ENCODE results near the gene BAK1.
"Not testable (repeated sequence)": the region's sequence is repeated elsewhere in the genome, so short reads cannot be mapped to it uniquely, and the experiment has no call there.

Gene BAK1

DNA sequence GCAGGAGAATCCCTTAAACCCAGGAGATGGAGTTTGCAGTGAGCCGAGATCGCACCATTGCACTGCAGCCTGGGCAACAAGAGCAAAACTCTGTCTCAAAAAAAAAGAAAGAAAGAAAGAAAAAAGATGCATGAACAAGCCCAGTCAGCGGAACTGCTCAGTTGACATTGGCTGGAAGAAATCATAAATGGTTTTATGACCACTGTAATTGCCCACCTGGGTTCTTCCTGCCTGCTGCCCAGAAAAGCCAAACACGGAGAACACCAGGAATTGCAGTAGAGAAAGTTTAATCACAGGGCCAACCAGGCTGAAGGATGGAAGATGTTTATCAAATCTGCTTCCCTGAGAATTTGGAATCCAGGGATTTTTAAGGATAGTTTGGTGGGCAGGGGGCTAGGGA is 22.7 kb downstream of the BAK1 start:
- peaks cover 0 to 5% (median 3%) of the 10 kb centered on the region in 5 experiments for H3K9me3 ChIP-seq (ENCODE audit: control extremely low read depth in 1 of 5, control insufficient read depth in 4 of 5, insufficient read depth in 2 of 5, low read depth in 1 of 5, low read length in 4 of 5)
- no peak for DNase-seq
- no peaks in the 10 kb centered on the region for H3K4me1 ChIP-seq (ENCODE audit: control extremely low read depth in 1 of 4, control insufficient read depth in 4 of 4, insufficient read depth in 4 of 4, low read length in 3 of 4)
- H3K4me3 ChIP-seq (ENCODE audit: control insufficient read depth in 1 of 7, extremely low read depth in 1 of 7, insufficient read depth in 4 of 7, low read depth in 2 of 7, low read length in 6 of 7), result no peak overlapping the region
- H3K27ac ChIP-seq (ENCODE audit: insufficient read depth in 1 of 2, low read depth in 1 of 2, low read length in 2 of 2, poor library complexity in 1 of 2, severe bottlenecking in 2 of 2), result no peak overlapping the region
- no peaks in the 10 kb centered on the region for H3K27me3 ChIP-seq (replicated peaks in 2 of 5; ENCODE audit: control insufficient read depth in 4 of 5, insufficient read depth in 5 of 5, low read length in 4 of 5)
- H3K36me3 ChIP-seq (ENCODE audit: control insufficient read depth in 4 of 4, insufficient read depth in 4 of 4, low read length in 3 of 4), result no peaks in the 10 kb centered on the region
- WGBS (ENCODE audit: insufficient coverage), result 100% methylated on average over 4 of the region's 4 CpGs
- ChIA-PET POLR2A (no interaction called here), CTCF (interaction anchor here (0.7 kb wide), 1 partner anchor 228 kb away, joined by 4 read pairs; a partner anchor contains a TSS)

GRCh38 chr6:33552883-33553282 is 27.2 kb downstream of the BAK1 start:
- H3K4me3 ChIP-seq (ENCODE audit: control insufficient read depth in 1 of 7, extremely low read depth in 1 of 7, insufficient read depth in 4 of 7, low read depth in 2 of 7, low read length in 6 of 7); H3K4me1 ChIP-seq (ENCODE audit: control extremely low read depth in 1 of 4, control insufficient read depth in 4 of 4, insufficient read depth in 4 of 4, low read length in 3 of 4); H3K27ac ChIP-seq (ENCODE audit: insufficient read depth in 1 of 2, low read depth in 1 of 2, low read length in 2 of 2, poor library complexity in 1 of 2, severe bottlenecking in 2 of 2); H3K27me3 ChIP-seq (replicated peaks in 2 of 5; ENCODE audit: control insufficient read depth in 4 of 5, insufficient read depth in 5 of 5, low read length in 4 of 5); POLR2A ChIA-PET; DNase-seq; H3K9me3 ChIP-seq (ENCODE audit: control extremely low read depth in 1 of 5, control insufficient read depth in 4 of 5, insufficient read depth in 2 of 5, low read depth in 1 of 5, low read length in 4 of 5); H3K36me3 ChIP-seq (ENCODE audit: control insufficient read depth in 4 of 4, insufficient read depth in 4 of 4, low read length in 3 of 4): not testable (repeated sequence)
- CTCF ChIA-PET, result interaction anchor here (1.0 kb wide), 1 partner anchor 14 kb away, joined by 3 read pairs; no protein-coding TSS in a partner anchor
- WGBS (ENCODE audit: insufficient coverage), result 87% methylated on average over 3 of the region's 3 CpGs

DNA sequence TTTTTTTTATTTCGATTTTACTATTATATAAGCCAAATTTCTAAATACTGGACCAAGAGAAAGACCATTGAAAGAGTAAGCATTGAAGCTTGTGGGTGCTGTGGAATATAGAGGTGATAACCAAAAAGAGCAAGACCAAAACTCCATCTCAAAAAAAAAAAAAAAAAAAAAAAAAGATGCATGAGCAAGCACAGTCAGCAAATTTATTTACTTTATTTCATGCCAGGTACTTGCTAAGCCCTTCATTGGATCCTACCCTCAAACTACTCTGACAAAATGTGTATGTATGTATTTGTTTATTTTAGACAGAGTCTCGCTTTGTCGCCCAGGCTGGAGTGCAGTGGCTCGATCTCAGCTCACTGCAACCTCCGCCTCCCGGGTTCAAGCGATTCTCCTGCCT is 27.8 kb downstream of the BAK1 start:
- Histone ChIP-seq H3K4me1 (ENCODE audit: control extremely low read depth in 1 of 4, control insufficient read depth in 4 of 4, insufficient read depth in 4 of 4, low read length in 3 of 4) (peaks cover 5 to 13% (median 8%) of the 10 kb centered on the region in 4 experiments), H3K9me3 (ENCODE audit: control extremely low read depth in 1 of 5, control insufficient read depth in 4 of 5, insufficient read depth in 2 of 5, low read depth in 1 of 5, low read length in 4 of 5) (no peaks in the 10 kb centered on the region), H3K4me3 (ENCODE audit: control insufficient read depth in 1 of 7, extremely low read depth in 1 of 7, insufficient read depth in 4 of 7, low read depth in 2 of 7, low read length in 6 of 7) (no peak overlapping the region), H3K27ac (ENCODE audit: insufficient read depth in 1 of 2, low read depth in 1 of 2, low read length in 2 of 2, poor library complexity in 1 of 2, severe bottlenecking in 2 of 2) (no peak overlapping the region), H3K36me3 (ENCODE audit: control insufficient read depth in 4 of 4, insufficient read depth in 4 of 4, low read length in 3 of 4) (no peaks in the 10 kb centered on the region), H3K27me3 (replicated peaks in 2 of 5; ENCODE audit: control insufficient read depth in 4 of 5, insufficient read depth in 5 of 5, low read length in 4 of 5) (no peaks in the 10 kb centered on the region)
- CTCF ChIA-PET, result no interaction called here
- no CpG with 5 or more reads among the region's 7 CpGs for whole genome bisulfite sequencing (ENCODE audit: insufficient coverage)
- DNase-seq, result no peak
- POLR2A ChIA-PET, result no interaction called here

DNA sequence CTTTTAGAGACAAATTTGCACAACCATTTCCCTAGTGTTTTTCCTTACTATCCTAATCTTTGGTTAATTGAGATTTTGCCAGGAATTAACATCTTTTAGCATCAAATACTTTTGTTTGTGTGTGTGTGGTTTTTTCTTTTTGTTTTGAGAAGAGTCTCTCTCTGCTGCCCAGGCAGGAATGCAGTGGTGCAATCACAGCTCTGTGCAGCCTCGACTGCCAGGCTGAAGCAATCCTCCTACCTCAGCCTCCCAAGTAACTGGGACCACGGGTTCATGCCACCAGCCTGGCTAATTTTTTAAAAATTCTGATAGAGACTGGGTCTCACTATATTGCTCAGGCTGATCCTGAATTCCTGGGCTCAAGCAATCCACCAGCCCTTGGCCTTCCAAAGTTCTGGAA is 28.5 kb downstream of the BAK1 start:
- H3K9me3 ChIP-seq (ENCODE audit: control extremely low read depth in 1 of 5, control insufficient read depth in 4 of 5, insufficient read depth in 2 of 5, low read depth in 1 of 5, low read length in 4 of 5), result no peaks in the 10 kb centered on the region
- POLR2A ChIA-PET, result interaction anchor here (0.8 kb wide), 1 partner anchor 10 kb away, joined by 4 read pairs; no protein-coding TSS in a partner anchor
- no peak overlapping the region for H3K27ac ChIP-seq (ENCODE audit: insufficient read depth in 1 of 2, low read depth in 1 of 2, low read length in 2 of 2, poor library complexity in 1 of 2, severe bottlenecking in 2 of 2)
- H3K4me1 ChIP-seq (ENCODE audit: control extremely low read depth in 1 of 4, control insufficient read depth in 4 of 4, insufficient read depth in 4 of 4, low read length in 3 of 4), result peaks cover 5 to 13% (median 8%) of the 10 kb centered on the region in 4 experiments
- no peak for DNase-seq
- H3K27me3 ChIP-seq (replicated peaks in 2 of 5; ENCODE audit: control insufficient read depth in 4 of 5, insufficient read depth in 5 of 5, low read length in 4 of 5), result no peaks in the 10 kb centered on the region
- CTCF ChIA-PET, result no interaction called here
- no peaks in the 10 kb centered on the region for H3K36me3 ChIP-seq (ENCODE audit: control insufficient read depth in 4 of 4, insufficient read depth in 4 of 4, low read length in 3 of 4)
- no peak overlapping the region for H3K4me3 ChIP-seq (ENCODE audit: control insufficient read depth in 1 of 7, extremely low read depth in 1 of 7, insufficient read depth in 4 of 7, low read depth in 2 of 7, low read length in 6 of 7)
- 95% methylated on average over 2 of the region's 2 CpGs for WGBS (ENCODE audit: insufficient coverage)

DNA sequence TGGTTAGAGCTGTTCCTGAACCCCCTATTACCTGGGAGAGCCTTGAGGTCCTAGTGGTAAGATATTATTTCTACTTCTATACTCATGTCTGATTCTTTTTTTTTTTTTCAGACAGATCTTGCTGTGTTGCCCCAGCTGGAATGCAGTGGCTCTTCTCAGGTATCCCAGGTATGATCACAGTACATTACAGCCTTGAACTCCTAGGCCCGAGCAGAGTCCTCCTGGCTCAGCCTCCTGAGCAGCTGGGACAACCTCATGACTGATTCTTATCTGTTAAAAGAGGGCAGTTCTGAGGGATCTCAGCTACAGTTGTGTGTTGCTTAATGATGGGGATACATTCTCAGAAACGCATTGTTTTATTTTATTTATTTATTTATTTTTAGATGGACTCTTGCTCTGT is 30.2 kb downstream of the BAK1 start:
- Histone ChIP-seq H3K36me3 (ENCODE audit: control insufficient read depth in 4 of 4, insufficient read depth in 4 of 4, low read length in 3 of 4) (no peaks in the 10 kb centered on the region), H3K27ac (ENCODE audit: insufficient read depth in 1 of 2, low read depth in 1 of 2, low read length in 2 of 2, poor library complexity in 1 of 2, severe bottlenecking in 2 of 2) (no peak overlapping the region), H3K27me3 (replicated peaks in 2 of 5; ENCODE audit: control insufficient read depth in 4 of 5, insufficient read depth in 5 of 5, low read length in 4 of 5) (no peaks in the 10 kb centered on the region), H3K9me3 (ENCODE audit: control extremely low read depth in 1 of 5, control insufficient read depth in 4 of 5, insufficient read depth in 2 of 5, low read depth in 1 of 5, low read length in 4 of 5) (no peaks in the 10 kb centered on the region), H3K4me3 (ENCODE audit: control insufficient read depth in 1 of 7, extremely low read depth in 1 of 7, insufficient read depth in 4 of 7, low read depth in 2 of 7, low read length in 6 of 7) (no peak overlapping the region), H3K4me1 (ENCODE audit: control extremely low read depth in 1 of 4, control insufficient read depth in 4 of 4, insufficient read depth in 4 of 4, low read length in 3 of 4) (peaks cover 5 to 13% (median 8%) of the 10 kb centered on the region in 4 experiments)
- 89% methylated on average over 1 of the region's 2 CpGs for WGBS (ENCODE audit: insufficient coverage)
- DNase-seq, result no peak
- ChIA-PET CTCF (interaction anchor here (1.9 kb wide), 1 partner anchor 16 kb away, joined by 6 read pairs; no protein-coding TSS in a partner anchor), POLR2A (no interaction called here)

DNA sequence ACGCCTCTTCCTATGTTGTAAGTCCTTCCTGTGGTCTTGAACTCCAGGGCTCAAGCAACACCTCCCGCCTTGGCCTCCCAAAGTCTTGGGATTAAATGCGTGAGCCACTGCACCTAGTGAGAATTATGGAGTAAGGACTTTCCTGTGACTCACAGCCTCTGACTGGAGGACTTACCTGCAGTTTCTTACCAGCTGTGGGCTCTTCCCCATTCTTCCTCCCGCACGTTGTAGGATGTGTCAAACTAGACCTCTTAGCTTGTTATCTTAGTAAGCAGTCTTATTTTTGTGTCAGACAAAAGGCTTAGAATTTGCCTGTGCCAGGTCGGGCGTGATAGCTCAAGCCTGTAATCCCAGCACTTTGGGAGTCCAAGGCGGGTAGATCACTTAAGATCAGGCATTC is 30.9 kb downstream of the BAK1 start:
- ChIA-PET POLR2A (no interaction called here), CTCF (interaction anchor here (1.9 kb wide), 1 partner anchor 15 kb away, joined by 6 read pairs; no protein-coding TSS in a partner anchor)
- DNase-seq, result peak in 1 of 3 donors; percentile 17
- WGBS (ENCODE audit: insufficient coverage), result 73% methylated on average over 6 of the region's 8 CpGs
- Histone ChIP-seq H3K27ac (ENCODE audit: insufficient read depth in 1 of 2, low read depth in 1 of 2, low read length in 2 of 2, poor library complexity in 1 of 2, severe bottlenecking in 2 of 2) (no peak overlapping the region), H3K27me3 (replicated peaks in 2 of 5; ENCODE audit: control insufficient read depth in 4 of 5, insufficient read depth in 5 of 5, low read length in 4 of 5) (no peaks in the 10 kb centered on the region), H3K9me3 (ENCODE audit: control extremely low read depth in 1 of 5, control insufficient read depth in 4 of 5, insufficient read depth in 2 of 5, low read depth in 1 of 5, low read length in 4 of 5) (no peaks in the 10 kb centered on the region), H3K36me3 (ENCODE audit: control insufficient read depth in 4 of 4, insufficient read depth in 4 of 4, low read length in 3 of 4) (no peaks in the 10 kb centered on the region), H3K4me3 (ENCODE audit: control insufficient read depth in 1 of 7, extremely low read depth in 1 of 7, insufficient read depth in 4 of 7, low read depth in 2 of 7, low read length in 6 of 7) (no peak overlapping the region), H3K4me1 (ENCODE audit: control extremely low read depth in 1 of 4, control insufficient read depth in 4 of 4, insufficient read depth in 4 of 4, low read length in 3 of 4) (peaks cover 5 to 13% (median 8%) of the 10 kb centered on the region in 4 experiments)

GRCh38 chr6:33547499-33547898 is 32.6 kb downstream of the BAK1 start:
- H3K27me3 ChIP-seq (replicated peaks in 2 of 5; ENCODE audit: control insufficient read depth in 4 of 5, insufficient read depth in 5 of 5, low read length in 4 of 5), result no peaks in the 10 kb centered on the region
- WGBS (ENCODE audit: insufficient coverage), result 86% methylated on average over 2 of the region's 2 CpGs
- no peak overlapping the region for H3K27ac ChIP-seq (ENCODE audit: insufficient read depth in 1 of 2, low read depth in 1 of 2, low read length in 2 of 2, poor library complexity in 1 of 2, severe bottlenecking in 2 of 2)
- H3K36me3 ChIP-seq (ENCODE audit: control insufficient read depth in 4 of 4, insufficient read depth in 4 of 4, low read length in 3 of 4), result no peaks in the 10 kb centered on the region
- no peak overlapping the region for H3K4me3 ChIP-seq (ENCODE audit: control insufficient read depth in 1 of 7, extremely low read depth in 1 of 7, insufficient read depth in 4 of 7, low read depth in 2 of 7, low read length in 6 of 7)
- ChIA-PET POLR2A (interaction anchor here (0.6 kb wide), 1 partner anchor 264 kb away, joined by 3 read pairs; no protein-coding TSS in a partner anchor), CTCF (no interaction called here)
- no peaks in the 10 kb centered on the region for H3K9me3 ChIP-seq (ENCODE audit: control extremely low read depth in 1 of 5, control insufficient read depth in 4 of 5, insufficient read depth in 2 of 5, low read depth in 1 of 5, low read length in 4 of 5)
- H3K4me1 ChIP-seq (ENCODE audit: control extremely low read depth in 1 of 4, control insufficient read depth in 4 of 4, insufficient read depth in 4 of 4, low read length in 3 of 4), result peaks cover 5 to 13% (median 8%) of the 10 kb centered on the region in 4 experiments
- no peak for DNase-seq

All from common myeloid progenitor, CD34-positive (primary cell).